Cardiac muscle cell (in vitro differentiated cells and primary cell): ENCODE data around the gene SERPINB7. TPM values are rescaled to one million over a fixed set of nuclear protein-coding genes. Genes with fewer than 3 reads are reported as not detected.

ENCODE experiments used
- DNase-seq, 2 donors: peaks; one replicate each; pipeline versions ENCODE4 v3.0.0 to v3.0.0-alpha.2; 2010 to 2017; ENCODE audit warnings: low read depth in 1 of 2, low spot score in 1 of 2
- H3K27ac ChIP-seq: fragments of 200-600 bp; sonication (generic); 2 replicates; pipeline ENCODE4 v1.5.1; 2016
- H3K27me3 ChIP-seq: fragments of 200-600 bp; sonication (generic); 2 replicates; pipeline ENCODE4 v1.6.0; 2016; ENCODE audit warnings: control low read depth
- H3K36me3 ChIP-seq: fragments of 200-600 bp; sonication (generic); 2 replicates; pipeline ENCODE4 v1.5.1; 2016; ENCODE audit warnings: control low read depth
- H3K4me1 ChIP-seq: fragments of 200-600 bp; sonication (generic); 2 replicates; pipeline ENCODE4 v1.8.1; 2017; ENCODE audit warnings: low read depth, mild to moderate bottlenecking, mixed run types
- H3K4me3 ChIP-seq: fragments of 200-600 bp; sonication (generic); 2 replicates; pipeline ENCODE4 v1.5.1; 2016; ENCODE audit warnings: mild to moderate bottlenecking
- H3K9me3 ChIP-seq: fragments of 200-600 bp; sonication (generic); 2 replicates; pipeline ENCODE4 v1.5.1; 2017; ENCODE audit warnings: low read depth, mild to moderate bottlenecking, control low read depth
- CTCF ChIP-seq: IDR thresholded peaks from 2 replicates; pipeline ENCODE4 v1.5.1; 2012; ENCODE audit warnings: low read depth, mild to moderate bottlenecking, low read length
- polyA plus RNA-seq: library from polyadenylated mRNA; unstranded; fragments of >200 nt; fragmentation: Nextera tagmentation; extraction: Ambion mirVana; gene quantifications from 2 replicates; pipeline ENCODE4 v1.2.1, GENCODE V29; 2016
- total RNA-seq: library from RNA; depleted of rRNA; stranded (reverse); fragments of >200 nt; gene quantifications from 2 replicates; pipeline ENCODE4 v1.2.3, GENCODE V29; 2016

Gene SERPINB7
- not detected in 2 replicates for total RNA-seq
- polyA plus RNA-seq: 0.24 TPM in 1 of 2 replicates, not detected in the other

- TF ChIP-seq CTCF: no peak
- Histone ChIP-seq H3K4me3 (no peak within 1 kb of the TSS), H3K4me1 (no peaks in the 10 kb centered on the region), H3K27ac (no peak within 1 kb of the TSS), H3K36me3 (no peaks in the 10 kb centered on the region), H3K27me3 (no peaks in the 10 kb centered on the region), H3K9me3 (no peaks in the 10 kb centered on the region)
- DNase-seq: no peak
Observed at GRCh38 chr18:63775166-63775730, at the start of gene SERPINB7. TSS of gene SERPINB7 (plus strand) at chr18:63775418. CDS start at chr18:63782373, 6,955 bp downstream.

GRCh38 chr18:63725682-63726480 is 49.3 kb upstream of the SERPINB7 start:
- no peaks in the 10 kb centered on the region for H3K27me3 ChIP-seq
- H3K9me3 ChIP-seq: no peaks in the 10 kb centered on the region
- H3K4me3 ChIP-seq: no peak overlapping the region
- TF ChIP-seq CTCF: no peak
- H3K36me3 ChIP-seq: no peaks in the 10 kb centered on the region
- H3K4me1 ChIP-seq: no peaks in the 10 kb centered on the region
- H3K27ac ChIP-seq: no peak overlapping the region
- no peak for DNase-seq

GRCh38 chr18:63730773-63731172 is 44.4 kb upstream of the SERPINB7 start:
- TF ChIP-seq CTCF: no peak
- Histone ChIP-seq H3K4me1 (no peaks in the 10 kb centered on the region), H3K4me3 (no peak overlapping the region), H3K9me3 (no peaks in the 10 kb centered on the region), H3K36me3 (no peaks in the 10 kb centered on the region), H3K27me3 (no peaks in the 10 kb centered on the region), H3K27ac (no peak overlapping the region)
- DNase-seq: peak in 1 of 2 donors; percentile 28

GRCh38 chr18:63731215-63731614 is 44.0 kb upstream of the SERPINB7 start:
- Histone ChIP-seq H3K36me3 (no peaks in the 10 kb centered on the region), H3K4me1 (no peaks in the 10 kb centered on the region), H3K27me3 (no peaks in the 10 kb centered on the region), H3K27ac (no peak overlapping the region), H3K9me3 (no peaks in the 10 kb centered on the region), H3K4me3 (no peak overlapping the region)
- DNase-seq: no peak
- TF ChIP-seq CTCF: no peak

- DNase-seq: no peak
- TF ChIP-seq CTCF: no peak
- no peaks in the 10 kb centered on the region for H3K36me3 ChIP-seq
- no peaks in the 10 kb centered on the region for H3K9me3 ChIP-seq
- no peaks in the 10 kb centered on the region for H3K27me3 ChIP-seq
- no peak overlapping the region for H3K27ac ChIP-seq
- no peak overlapping the region for H3K4me3 ChIP-seq
- no peaks in the 10 kb centered on the region for H3K4me1 ChIP-seq
Observed at GRCh38 chr18:63736876-63737275, 38.3 kb upstream of the SERPINB7 start.
